EH (cell line): ENCODE data around the gene MPHOSPH9.

ENCODE experiments used
- DNase-seq: peaks from one replicate; pipeline ENCODE4 v3.0.0-alpha.2; 2015; ENCODE audit warnings: low read depth

MPHOSPH9 gene, protein sequence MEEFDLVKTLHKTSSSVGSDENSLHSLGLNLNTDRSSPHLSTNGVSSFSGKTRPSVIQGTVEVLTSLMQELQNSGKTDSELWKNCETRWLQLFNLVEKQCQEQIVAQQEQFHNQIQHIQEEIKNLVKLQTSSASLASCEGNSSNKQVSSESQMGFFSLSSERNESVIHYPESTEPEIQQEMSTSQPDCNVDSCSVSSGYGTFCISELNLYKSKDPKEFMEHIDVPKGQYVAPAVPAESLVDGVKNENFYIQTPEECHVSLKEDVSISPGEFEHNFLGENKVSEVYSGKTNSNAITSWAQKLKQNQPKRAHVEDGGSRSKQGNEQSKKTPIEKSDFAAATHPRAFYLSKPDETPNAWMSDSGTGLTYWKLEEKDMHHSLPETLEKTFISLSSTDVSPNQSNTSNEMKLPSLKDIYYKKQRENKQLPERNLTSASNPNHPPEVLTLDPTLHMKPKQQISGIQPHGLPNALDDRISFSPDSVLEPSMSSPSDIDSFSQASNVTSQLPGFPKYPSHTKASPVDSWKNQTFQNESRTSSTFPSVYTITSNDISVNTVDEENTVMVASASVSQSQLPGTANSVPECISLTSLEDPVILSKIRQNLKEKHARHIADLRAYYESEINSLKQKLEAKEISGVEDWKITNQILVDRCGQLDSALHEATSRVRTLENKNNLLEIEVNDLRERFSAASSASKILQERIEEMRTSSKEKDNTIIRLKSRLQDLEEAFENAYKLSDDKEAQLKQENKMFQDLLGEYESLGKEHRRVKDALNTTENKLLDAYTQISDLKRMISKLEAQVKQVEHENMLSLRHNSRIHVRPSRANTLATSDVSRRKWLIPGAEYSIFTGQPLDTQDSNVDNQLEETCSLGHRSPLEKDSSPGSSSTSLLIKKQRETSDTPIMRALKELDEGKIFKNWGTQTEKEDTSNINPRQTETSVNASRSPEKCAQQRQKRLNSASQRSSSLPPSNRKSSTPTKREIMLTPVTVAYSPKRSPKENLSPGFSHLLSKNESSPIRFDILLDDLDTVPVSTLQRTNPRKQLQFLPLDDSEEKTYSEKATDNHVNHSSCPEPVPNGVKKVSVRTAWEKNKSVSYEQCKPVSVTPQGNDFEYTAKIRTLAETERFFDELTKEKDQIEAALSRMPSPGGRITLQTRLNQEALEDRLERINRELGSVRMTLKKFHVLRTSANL

GRCh38 chr12:123232807-123233504, at the start of gene MPHOSPH9, which contains the start of gene MTRFR:
TSS of gene MPHOSPH9 (minus strand) at chr12:123233141. CDS start at chr12:123230364, 2,777 bp downstream.
TSS of gene MTRFR (plus strand) at chr12:123233436. CDS start at chr12:123253675, 20,239 bp downstream.
- peak; percentile 100 for DNase-seq

GRCh38 chr12:123282111-123282510, 49.2 kb upstream of the MPHOSPH9 start:
- no peak for DNase-seq

- DNase-seq, result no peak
These were observed 48.0 kb upstream of the MPHOSPH9 start for GRCh38 chr12:123280971-123281370.

DNA sequence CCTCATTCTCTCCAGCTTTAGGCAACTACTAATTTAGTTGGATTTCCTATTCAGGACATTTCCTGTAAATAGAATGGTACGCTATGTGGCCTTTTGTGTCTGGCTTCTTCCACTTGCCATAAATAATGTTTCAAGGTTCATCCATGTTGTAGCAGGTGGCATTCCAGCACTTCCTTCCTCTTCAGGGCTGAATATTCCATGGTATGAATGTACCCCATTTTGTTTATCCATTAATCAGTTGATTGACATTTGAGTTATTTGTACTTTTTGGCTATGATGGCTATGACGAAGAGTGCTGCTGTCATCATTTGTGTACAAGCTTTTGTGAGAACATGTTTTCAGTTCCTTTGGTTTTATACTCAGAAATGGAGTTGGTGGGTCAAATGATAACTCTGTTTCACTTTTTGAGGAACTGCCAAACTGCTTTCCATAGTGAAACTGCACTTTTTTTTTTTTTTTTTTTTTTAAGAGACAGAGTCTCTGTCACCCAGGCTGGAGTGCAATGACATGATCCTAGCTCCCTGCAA, 45.2 kb upstream of the MPHOSPH9 start:
- no peak for DNase-seq

GRCh38 chr12:123273166-123273565, 40.2 kb upstream of the MPHOSPH9 start:
- no peak for DNase-seq

DNA sequence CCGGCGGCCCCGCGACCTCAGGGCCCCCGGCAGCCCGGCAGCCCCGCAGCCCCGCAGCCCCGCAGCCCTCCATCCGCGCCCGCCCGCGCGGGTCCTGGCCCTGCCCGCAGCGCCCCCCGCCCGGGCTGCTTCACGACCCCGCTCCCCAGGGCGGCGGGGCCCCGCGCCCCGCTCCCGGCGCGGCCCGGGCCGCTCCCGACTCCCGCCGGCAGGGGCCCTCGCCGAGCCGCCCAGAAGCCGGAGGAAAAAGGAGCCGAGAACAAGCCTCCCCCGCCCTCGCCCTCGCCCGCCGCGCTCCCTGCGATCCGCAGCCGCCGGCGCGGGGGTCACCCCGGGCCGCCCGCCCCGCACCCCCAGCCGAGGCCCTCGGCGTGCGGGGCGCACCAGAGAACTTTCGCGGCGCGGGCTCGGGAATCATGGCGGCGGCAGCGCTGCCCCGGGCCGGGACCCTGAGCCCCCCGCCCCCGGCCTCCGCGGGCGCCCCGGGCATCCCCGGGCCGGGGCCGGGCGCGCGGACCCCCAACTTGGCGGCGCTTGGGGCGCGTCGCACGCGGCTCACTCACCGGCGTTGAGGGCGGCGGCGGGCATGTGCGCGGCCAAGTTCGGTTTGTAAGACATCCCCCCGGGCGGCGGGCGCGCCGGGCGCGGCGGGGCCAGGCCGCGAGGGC, 38.2 kb upstream of the MPHOSPH9 start:
- peak; percentile 68 for DNase-seq

- DNase-seq, result peak; percentile 72
These were observed 37.5 kb upstream of the MPHOSPH9 start for GRCh38 chr12:123270214-123271000.

DNA sequence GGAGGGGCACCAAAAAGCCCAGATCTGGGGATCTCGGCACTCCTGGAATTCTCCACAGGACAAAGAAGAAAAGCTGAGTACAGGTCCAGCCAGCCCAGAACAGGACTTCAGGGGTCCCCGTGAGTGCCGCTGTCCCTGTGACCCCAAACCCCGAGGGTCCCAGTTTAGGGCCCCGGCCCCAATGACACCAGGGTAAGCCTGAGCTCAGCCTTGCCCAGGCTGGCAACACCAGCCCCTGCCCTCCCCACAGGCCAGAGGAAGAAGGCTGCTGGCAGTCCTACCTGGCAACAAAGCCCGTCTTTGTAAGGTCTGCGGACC, 36.9 kb upstream of the MPHOSPH9 start:
- no peak for DNase-seq

DNA sequence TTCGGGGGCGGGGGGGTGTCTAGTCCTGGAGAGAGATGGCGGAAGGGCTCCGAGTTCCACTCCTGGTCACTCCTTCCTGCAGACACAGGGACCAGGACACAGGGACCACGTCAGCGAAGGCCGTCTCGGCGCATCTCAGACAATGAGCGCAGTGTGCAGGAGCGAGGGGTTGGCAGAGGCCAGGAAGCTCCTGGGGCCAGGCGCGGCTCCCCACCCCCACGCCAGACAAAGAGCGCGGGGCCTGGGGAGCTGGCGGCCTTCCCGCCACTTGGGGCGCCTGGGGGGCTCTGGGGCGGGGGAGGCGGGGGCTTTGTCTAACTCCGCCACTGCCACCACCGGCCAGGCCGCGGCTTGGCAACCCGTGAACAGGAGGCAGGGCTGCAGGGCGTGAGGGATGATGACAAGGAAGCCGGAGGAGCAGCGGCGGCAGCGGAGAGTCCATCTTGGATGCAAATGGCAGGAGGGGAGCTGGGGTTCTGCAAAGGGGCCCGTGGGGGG, 36.5 kb upstream of the MPHOSPH9 start:
- DNase-seq, result peak; percentile 86

GRCh38 chr12:123268850-123269249, 35.9 kb upstream of the MPHOSPH9 start:
- no peak for DNase-seq

DNA sequence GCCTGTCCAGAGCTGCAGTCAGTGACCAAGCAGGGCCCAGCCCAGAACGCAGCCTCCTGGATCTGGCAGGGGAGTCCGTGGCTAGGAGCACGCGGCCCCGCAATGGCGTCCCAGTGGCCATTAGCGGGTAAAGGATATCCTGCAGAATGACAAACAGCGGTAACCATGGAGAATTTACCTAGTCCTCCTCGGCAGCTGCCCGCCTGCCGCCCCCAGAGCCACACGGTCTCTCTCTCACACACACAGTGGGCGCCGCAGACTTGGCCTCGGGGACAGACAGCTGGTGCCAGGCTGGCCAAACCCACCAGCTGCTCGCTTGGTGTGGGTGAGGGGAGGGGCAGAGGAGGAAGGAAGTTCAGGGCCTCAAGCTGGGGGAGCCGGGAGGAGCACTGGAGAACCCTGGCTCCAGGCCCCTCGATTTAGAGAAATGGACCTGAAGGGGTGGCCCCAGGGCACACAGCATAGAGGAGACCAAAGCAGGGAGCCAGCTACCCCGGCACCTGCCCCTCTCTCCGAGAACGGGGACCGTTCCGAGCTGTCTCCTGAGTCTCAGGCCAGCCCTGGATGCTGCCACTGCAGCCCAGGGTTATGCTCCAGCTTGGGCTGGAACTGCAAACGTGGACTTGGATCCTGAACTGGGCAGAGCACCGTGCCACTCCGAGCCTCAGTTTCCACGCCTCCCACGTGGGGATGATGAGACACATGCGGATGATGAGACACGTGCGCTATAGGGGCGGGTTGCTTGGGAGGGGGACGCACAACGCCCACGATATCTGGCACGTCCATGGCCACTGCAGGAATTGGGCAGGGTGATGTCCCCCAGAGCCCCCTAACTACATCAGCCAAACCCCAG, 35.3 kb upstream of the MPHOSPH9 start:
- peak; percentile 13 for DNase-seq

DNA sequence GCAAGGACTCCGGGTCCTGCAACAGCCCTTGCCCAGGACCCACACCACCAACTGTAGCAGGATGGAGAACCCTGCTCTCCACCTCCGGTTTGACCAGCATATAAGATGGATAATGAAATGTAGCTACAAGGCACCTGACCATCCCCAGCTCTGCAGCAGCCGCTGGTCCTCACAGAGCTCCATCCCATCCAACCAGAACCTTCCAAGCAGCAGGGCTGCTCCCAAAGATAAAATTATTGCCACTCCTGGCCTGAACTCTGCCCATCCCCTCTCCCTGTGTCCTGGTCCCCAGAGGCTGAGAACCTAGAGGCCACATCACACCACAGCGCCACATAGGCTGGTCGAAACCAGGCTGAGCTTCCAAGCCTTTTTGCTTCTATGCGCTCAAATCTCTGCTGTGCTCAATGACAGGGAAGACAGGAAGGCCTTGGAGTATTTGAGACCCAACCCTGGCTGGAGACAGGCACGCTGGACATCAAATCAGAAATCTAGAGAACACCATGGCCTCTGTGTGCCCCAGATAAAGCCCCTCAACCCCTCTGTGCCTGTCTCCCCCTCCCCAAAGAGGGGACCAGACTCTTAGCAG, 34.5 kb upstream of the MPHOSPH9 start:
- no peak for DNase-seq

- no peak for DNase-seq
These were observed 33.8 kb upstream of the MPHOSPH9 start for GRCh38 chr12:123266679-123267277.

DNA sequence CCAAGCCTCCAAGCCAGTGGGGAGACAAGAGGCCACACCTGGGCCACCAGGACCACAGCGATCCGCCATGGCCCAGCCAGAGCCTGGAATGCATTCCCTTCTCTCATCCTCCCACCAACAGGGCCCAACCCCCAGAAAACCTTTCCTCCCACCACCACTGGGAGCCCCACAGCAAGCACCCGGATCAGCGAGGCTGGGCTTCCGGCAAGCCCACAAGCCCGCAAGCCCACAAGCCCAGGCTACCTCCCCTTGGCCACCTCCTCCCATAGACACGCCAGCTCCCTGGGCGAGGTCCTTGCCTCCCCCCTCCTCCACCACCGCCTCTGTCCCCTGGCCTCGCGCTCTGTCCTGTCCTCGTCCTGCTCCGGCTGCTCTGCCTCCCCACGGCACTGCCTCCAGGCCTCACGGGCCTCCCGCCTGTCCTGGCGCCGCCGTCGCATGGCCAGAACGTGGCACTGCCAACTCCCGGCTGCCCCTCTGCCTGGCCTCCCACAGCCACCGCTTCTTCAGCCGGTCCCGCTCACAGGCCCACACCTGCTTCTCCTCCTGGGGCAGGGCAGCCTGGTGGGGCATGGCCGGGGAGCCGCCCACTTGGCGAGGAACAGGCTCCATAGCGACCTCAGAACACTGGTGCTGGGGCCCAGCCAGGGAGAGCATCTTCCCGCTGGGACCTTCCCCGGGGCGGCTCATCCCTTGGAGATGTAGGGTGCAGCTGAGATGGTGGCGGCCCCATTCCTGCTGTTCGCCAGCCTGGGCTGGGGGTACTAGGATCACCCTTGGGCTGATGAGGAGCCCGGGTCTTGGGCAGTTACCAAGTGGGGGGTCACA, 33.1 kb upstream of the MPHOSPH9 start:
- no peak for DNase-seq

DNA sequence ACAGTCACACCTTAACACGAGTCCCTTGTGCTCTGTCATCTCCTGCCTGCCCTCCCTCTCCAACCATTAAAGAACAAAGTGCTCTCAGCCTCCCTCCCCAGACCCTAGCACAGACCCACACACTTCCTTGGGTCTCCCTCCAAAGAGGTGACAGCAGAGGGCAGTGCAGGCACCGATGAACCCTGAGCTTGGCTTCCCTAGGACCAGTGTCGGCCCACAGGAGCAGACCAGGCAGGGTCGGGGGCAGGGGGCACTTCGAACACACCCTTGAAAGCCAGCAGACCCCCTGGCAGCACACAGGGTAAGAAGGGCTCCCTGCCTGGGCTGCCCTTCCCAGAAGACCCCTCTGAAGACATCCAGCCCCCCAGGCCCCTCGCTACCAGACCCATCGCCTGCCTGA, 31.7 kb upstream of the MPHOSPH9 start:
- peak; percentile 16 for DNase-seq

GRCh38 chr12:123263196-123263817, 30.4 kb upstream of the MPHOSPH9 start:
- DNase-seq, result no peak

GRCh38 chr12:123261196-123261595, 28.3 kb upstream of the MPHOSPH9 start:
- DNase-seq, result no peak
